Hepatocyte (in vitro differentiated cells): ENCODE results near the gene UCK2.

Source experiments
- CTCF ChIP-seq: fragments of 200-600 bp; sonication (generic); IDR thresholded peaks from 2 replicates; pipeline ENCODE4 v1.5.1; 2016; ENCODE audit warnings: antibody characterized with exemption, mild to moderate bottlenecking; ENCODE audit not compliant: poor library complexity
- EZH2 ChIP-seq: fragments of 200-600 bp; sonication (generic); IDR thresholded peaks from 2 replicates; pipeline ENCODE4 v1.6.1; 2016; ENCODE audit warnings: antibody characterized with exemption, mild to moderate bottlenecking, borderline replicate concordance

GRCh38 chr1:165877940-165878556 lies 50.6 kb downstream of the UCK2 start:
- TF ChIP-seq CTCF (no peak), EZH2 (no peak)
